DMS 273 treated with DMSO at 0.1 percent for 48 hours (cell line): Measurements from ENCODE around the gene LCN1.
"Not testable (repeated sequence)": the region's sequence is repeated elsewhere in the genome, so short reads cannot be mapped to it uniquely, and the experiment has no call there.

ENCODE experiments used
- DNase-seq: peaks from one replicate; lab custom pipeline; 2025; lab: John Stamatoyannopoulos, UW

Gene LCN1

DNA sequence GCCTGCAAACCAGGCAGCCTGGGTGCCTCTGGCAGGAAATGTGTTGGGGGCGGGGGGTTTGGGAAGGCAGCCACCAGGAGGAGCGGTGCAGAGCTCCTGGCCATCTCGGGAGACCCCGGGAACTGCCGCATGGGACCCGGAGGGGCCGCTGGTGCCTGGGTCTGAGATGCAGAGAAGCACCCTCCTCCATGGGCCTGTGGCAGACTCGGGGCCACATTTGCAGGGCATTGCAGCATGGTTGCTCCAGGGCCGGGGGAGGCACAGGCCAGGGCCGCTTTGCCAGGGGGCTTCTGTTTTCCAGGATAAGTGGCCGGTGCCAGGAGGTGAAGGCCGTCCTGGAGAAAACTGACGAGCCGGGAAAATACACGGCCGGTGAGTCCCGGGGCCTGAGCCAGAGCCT, 1.7 kb downstream of the LCN1 start:
- no peak for DNase-seq

DNA sequence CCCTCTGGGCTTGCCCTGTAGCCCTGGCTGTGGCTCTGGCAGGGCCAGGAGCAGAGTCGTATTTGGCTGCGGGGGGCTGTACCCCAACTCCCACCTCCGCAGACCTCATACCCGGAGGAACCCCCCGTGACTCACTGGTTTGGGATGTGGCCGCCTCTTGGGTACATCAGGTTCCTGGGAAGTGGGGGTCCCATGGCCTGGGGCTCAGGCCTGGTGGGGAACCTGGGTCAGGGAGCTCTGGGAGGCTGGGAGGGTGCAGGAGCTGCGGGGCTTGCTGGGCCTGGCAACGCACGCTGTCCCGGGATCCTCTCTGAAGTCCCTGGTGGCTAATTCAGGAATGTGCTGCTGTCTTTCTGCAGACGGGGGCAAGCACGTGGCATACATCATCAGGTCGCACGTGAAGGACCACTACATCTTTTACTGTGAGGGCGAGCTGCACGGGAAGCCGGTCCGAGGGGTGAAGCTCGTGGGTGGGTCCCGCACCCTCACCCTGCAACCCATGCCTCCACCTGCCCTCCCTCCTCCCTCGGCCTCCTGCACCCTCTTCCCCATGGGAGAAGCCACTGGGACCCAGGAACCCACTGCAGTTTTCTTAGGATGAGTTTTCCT, 2.4 kb downstream of the LCN1 start:
- no peak for DNase-seq

- no peak for DNase-seq
These were observed 3.1 kb downstream of the LCN1 start for GRCh38 chr9:135524130-135524861.

DNA sequence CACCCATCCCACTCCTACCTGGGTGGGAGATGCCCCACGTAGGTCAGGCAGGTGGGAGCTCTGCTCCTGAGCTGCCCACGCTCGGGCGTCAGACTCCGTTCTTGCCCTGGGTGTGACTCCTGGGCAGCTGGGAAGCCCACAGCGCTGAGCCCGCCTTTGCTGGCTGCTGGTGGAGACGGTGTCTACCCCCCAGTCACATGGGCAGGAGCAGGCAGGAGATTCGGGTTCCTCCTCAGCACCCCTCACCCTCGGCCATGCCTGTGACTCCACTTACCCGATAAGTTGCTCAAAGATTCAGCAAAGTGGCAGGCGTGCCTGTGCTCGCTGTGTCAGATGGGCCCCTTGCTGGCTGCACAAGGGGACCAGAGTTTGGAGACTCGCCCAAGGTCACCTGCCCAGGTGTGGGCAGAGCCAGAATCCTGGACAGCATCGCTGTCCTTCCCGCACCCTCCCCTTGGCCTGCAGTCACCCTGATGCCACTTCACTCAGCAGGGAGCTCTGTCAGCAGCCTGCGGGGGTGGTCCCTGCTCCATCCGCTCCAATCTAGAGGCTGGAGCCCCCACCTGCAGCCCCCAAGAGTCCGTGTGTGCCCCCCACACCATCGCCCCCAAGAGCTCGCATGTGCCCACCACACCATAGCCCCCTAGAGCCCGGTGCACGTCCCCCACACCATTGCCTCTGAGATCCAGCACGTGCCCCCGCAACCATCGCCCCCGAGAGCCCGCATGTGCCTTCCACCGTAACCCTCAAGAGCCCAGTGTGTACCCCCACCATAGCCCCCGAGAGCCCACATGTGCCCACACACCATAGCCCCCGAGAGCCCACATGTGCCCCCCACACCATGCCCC, 4.2 kb downstream of the LCN1 start:
- DNase-seq, result no peak

DNA sequence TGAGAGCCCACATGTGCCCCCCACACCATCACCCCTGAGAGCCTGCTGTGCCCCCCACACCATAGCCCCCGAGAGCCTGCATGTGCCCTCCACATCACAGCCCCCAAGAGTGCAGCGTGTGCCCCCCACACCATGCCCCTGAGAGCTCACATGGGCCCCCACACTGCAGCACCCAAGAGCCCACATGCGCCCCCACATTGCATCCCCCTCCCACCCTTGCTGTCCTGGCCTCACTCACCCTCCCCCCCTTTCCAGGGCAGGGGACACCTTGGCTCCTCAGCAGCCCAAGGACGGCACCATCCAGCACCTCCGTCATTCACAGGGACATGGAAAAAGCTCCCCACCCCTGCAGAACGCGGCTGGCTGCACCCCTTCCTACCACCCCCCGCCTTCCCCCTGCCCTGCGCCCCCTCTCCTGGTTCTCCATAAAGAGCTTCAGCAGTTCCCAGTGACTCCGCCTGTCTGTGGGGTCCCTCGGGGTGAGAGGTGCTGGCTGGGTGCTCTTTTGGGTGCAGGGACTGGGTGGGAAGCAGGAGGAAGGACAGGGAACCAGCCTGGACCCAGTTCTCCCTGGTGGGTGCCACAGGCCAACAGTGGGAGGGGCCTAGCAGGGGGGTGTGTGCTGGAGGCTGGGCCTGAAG, 5.0 kb downstream of the LCN1 start:
- no peak for DNase-seq

GRCh38 chr9:135526730-135527571, 5.7 kb downstream of the LCN1 start:
- DNase-seq, result no peak

- not testable (repeated sequence) for DNase-seq
These were observed 7.7 kb downstream of the LCN1 start for GRCh38 chr9:135528842-135529435.

- DNase-seq, result no peak
These were observed 8.9 kb downstream of the LCN1 start for GRCh38 chr9:135530146-135530545.

GRCh38 chr9:135531096-135531495, 9.9 kb downstream of the LCN1 start:
- no peak for DNase-seq

DNA sequence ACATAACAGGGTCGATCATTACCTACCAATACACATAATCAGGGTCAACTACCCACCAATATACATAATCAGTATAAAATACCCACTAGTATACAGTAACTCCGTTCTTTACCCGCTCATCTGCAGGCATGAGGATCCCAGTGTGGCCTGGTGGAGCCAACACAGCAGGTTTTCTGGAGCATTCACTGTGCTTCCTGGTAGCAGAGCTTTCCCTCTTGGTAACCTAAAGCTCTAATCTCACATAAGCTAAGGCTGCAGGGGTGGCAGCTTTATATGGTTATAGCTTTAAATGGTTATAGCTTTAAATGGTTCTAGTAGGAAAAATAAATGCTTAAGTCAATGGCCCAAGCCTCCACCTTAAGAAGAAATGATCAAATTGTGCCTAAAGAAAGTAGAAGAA, 11.9 kb downstream of the LCN1 start:
- no peak for DNase-seq

- DNase-seq, result no peak
These were observed 12.4 kb downstream of the LCN1 start for GRCh38 chr9:135533674-135534073.

DNA sequence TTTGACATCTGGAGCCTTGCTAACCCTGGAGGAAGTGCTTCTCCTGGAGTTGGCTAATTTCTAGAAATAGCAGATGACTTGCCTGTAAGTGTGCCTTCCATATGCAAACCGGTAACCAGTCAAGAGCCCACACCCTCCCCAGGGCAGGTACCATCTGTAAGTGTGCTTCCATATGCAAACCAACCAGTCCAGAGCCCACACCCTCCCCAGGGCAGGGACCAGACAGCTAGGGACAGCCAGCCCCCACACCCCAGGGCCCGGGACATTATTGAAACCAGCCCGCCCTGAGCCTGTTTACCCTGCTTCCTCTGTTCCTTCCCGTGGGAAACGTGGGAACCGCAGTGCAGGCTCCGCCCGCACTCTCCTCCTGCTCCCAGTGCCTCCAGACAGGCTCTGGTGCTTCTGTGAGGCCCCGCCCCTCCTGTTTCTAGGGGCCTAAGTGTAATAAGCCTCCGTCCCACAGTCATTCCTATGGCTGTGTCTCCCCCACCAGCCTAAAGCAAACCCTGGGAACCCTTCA, 13.0 kb downstream of the LCN1 start:
- DNase-seq, result not testable (repeated sequence)

DNA sequence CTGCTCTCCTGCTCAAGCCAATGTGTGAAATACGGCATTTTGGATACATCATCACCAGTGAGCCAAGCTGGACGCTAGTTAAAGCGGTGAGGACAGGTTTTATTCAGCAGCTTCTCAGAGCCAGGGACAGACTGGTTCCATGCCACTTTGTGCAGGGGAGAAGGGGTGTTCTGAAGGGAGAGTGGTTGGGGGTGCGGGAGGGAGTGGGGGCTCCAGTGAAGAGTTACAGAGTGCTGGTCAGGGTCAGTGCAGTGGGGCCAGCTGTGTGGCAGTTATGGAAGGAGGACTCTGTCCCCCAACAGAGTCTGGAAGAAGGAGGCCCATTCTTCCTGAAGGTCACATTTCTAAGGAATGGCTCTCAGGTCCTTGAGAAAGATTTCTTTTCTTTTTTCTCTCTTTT, 13.6 kb downstream of the LCN1 start:
- not testable (repeated sequence) for DNase-seq

DNA sequence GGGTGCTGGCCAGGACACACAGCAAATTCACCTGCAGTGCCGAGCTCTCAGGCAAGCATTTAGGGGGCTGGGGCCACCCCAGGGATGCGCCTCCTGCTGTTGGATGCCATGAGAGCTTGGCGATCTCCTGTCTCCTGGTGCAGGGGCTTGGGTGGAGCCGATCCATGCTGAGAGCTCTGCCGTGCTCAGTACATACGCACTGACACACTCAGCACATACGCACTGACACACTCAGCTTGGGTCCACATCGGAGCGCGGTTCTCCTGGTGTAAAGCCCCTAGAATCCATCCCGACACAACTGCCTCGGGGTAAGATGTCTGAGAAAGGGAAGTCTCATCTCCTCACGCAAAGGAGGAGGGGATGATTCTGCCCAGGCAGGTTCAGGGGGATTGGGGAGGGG, 14.4 kb downstream of the LCN1 start:
- DNase-seq, result not testable (repeated sequence)

GRCh38 chr9:135536216-135536615, 15.0 kb downstream of the LCN1 start:
- no peak for DNase-seq

GRCh38 chr9:135543262-135543894, 22.1 kb downstream of the LCN1 start:
- DNase-seq, result not testable (repeated sequence)

DNA sequence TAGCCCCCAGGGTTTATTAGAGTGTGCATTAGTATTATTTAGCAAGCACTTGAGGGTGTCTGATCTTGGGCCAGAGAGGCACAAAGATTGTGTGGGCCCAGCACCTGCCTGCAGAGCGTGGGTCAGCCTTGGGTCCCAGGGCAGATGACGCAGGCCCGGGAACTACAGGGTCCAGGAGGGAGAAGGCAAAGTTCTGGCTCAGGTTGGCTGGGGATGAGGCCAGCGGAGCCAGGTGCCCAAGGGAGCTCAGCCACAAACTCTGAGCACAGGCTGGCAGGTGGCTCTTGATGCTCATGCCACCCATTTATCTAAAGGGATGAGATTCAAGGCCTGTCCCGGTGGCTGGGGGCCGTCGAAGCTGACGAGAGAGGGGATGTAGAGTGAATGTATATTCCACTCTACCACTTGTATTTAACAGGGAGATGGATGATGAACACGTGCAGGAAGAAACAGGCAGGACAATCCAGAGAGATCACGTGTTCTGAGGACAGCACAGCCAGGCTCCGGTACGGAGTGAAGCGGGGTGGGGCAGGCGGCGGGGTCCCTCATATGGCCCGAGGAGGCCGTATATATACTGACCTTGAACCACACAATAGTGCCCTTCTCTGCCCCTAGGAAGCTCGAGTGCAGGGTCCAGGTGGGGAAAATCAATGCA, 23.9 kb downstream of the LCN1 start:
- DNase-seq, result no peak

- DNase-seq, result not testable (repeated sequence)
These were observed 24.5 kb downstream of the LCN1 start, which contains the start of gene OBP2A for GRCh38 chr9:135545646-135546176. Gene OBP2A (plus strand): TSS chr9:135546126. CDS start chr9:135546181, 55 bp downstream.
